Subcutaneous adipose tissue (tissue), 4 donors: ENCODE results near the gene ACVR1. TPM values are rescaled to one million over a fixed set of nuclear protein-coding genes. Genes with fewer than 3 reads are reported as not detected.

Experiments
- total RNA-seq, 4 donors: library from RNA; depleted of rRNA; stranded (reverse); fragments of >200 nt; gene quantifications; one replicate each; pipeline ENCODE4 v1.1.0, GENCODE V29; 2016
- TF ChIP-seq, protein P1 (sequence below): fragments of 450-650 bp; IDR thresholded peaks from one replicate; pipeline ENCODE4 v1.5.1; 2016; ENCODE audit warnings: low read depth, mild to moderate bottlenecking, control low read depth, antibody characterized with exemption, moderate library complexity

Gene ACVR1
- total RNA-seq, 4 donors from 2014 or later = 34.7 to 49.6 (median 44.2) TPM

DNA sequence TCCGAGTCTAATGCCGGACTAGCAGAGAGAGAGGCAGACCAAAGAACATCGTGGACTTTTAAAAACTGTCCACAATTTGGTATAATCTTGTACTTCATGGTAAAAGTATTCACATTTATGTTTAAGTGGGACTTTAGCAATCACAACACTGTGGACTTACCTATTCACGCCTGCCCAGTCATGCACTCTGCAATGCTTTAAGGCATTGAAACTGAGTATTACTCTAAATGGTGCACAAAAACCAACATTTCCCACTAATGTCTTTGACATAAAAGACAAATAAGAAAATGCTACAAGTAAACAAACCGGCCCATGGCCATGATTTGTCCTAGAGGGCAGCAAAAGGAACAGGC lies 91.3 kb downstream of the ACVR1 start:
- TF ChIP-seq, protein P1, sequence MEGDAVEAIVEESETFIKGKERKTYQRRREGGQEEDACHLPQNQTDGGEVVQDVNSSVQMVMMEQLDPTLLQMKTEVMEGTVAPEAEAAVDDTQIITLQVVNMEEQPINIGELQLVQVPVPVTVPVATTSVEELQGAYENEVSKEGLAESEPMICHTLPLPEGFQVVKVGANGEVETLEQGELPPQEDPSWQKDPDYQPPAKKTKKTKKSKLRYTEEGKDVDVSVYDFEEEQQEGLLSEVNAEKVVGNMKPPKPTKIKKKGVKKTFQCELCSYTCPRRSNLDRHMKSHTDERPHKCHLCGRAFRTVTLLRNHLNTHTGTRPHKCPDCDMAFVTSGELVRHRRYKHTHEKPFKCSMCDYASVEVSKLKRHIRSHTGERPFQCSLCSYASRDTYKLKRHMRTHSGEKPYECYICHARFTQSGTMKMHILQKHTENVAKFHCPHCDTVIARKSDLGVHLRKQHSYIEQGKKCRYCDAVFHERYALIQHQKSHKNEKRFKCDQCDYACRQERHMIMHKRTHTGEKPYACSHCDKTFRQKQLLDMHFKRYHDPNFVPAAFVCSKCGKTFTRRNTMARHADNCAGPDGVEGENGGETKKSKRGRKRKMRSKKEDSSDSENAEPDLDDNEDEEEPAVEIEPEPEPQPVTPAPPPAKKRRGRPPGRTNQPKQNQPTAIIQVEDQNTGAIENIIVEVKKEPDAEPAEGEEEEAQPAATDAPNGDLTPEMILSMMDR = no peak

DNA sequence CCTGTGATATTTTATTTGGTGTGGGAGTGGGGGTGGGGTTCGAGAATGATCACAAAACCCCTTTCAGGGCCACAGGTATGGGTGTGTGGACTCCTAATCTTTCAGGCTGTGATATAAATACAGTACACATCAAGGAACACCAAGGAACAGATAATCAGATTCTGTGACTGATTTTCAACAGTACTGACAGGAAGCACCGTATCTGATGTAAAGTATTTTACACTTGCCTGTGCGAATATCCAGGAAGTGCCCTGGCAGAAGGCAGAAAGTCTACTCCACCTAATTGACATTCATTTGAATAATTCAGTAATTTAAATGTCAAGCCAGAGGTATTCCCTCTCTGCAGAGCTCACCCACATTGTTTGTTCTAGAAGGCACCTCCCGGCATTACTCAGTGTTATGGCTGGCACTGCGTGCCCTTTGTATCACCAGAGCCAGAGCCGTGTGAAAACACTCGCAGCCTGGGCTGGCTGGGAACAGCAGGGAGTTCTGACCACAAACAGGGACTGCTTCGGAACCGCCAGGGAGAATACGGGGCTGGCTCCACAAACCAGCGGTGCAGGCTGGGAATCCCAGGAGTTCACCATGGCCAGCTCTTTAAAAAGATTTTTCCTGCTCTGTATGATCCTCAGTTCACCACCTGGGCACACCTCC lies 91.8 kb downstream of the ACVR1 start:
- TF ChIP-seq, protein P1 = no peak

DNA sequence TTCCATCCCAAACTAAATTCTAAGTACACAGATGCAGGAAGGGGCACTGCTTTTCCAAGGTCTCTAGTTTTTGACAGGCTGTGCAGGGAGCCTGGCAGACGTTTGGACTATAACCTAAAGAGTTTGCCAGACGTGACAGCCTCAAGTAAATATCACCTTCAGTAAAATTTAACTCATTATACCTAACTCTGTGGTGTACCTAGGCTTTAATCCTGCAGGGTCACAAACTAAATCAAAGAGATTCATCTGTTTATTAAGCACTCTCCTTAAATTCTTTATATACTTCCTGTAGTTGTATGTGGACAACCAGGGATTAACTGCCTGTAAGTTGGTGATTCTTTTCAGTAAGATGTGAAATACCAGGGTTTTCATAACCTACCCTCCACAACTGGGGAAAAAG lies 92.9 kb downstream of the ACVR1 start:
- TF ChIP-seq, protein P1 = no peak

DNA sequence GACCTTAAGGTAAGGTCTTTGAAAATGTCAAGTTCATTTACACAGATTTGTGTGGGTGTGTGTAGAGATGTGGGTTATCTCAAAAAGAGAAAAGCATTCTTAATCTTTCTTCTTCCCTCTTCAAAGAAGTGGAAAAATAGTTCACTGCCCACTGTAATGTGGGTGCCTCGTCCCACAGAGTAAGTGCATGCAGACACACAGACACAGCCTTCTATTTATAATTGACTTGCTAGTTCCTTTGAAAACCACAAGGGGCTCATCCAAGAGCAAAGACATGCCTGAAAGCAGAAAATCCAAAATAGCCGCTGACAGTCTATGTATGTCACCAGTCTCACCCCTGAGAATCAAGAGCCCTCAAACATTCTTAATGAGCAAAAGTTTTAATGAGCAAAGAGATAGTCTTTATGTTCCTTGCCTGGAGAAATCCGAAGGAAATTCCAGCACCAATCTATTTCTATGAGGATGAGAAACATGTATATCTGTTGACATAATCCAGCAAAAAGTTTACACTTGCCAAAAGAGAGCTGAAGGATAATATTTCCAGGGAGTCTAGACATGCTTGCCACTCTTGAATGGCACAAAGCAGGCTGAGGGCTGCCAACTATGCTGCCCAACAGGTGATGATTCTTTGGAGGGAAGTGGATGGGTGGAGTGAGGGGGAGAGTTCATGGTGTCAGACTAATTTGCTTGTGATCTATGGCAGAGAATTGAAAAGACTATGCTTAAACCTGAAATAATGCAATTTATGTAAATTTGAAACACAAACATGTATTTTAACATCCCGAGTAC lies 93.9 kb downstream of the ACVR1 start:
- TF ChIP-seq, protein P1 = no peak

DNA sequence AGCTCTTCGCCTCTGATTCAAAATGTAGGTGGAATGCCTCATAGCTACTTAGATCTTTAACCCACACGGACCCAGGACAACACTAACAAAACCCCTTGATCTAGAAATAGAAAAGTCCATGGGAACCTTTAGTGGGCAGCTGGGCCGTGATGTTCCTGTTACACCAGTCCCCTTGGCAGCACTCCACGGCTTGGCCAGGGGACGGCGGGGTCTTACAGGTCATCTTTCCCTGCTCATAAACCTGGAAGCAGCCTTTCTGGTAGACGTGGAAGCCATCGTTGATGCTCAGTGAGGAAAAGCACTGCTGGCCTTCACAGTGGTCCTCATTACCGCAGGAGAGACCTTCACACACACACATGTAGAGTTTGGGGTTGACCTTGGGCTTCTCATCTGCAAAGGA lies 95.9 kb downstream of the ACVR1 start:
- TF ChIP-seq, protein P1 = no peak

DNA sequence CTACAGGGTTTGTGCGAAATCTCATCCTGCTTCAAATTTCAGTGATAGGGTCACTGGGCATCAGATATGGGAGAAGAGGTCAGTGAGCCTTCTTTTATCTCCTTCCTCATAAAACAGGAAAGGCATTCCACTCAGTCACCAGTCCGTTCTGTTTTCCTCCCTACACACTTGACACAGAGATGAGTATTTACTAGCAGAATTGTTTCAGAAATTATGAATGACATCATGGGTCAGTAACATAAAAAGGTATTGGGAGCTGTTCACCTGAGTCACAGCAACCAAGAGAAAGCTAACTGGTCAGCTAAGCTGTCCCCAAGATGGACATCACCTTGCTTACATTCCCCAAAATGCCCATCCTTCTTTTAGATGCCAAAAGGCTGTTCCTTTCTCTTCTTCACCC lies 96.3 kb downstream of the ACVR1 start:
- TF ChIP-seq, protein P1 = no peak

DNA sequence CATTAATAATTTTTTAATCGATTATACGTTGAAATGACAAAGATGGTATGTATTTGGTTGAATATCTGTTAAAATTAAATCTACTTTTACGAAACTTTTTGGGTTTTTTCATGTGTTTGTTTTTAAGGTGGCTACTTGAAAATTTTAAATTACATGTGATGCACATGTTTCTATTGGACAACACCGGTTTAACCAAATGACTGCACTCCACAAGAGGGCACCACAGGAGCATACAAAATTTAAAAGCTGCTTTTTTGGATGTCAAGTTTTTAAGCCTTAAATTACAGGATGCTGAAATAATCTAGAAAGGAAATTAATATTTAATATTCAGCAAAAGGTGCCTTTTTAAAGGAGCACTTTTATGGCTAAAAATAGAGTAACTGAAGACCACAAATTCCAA lies 98.7 kb downstream of the ACVR1 start:
- TF ChIP-seq, protein P1 = no peak
